Suprapubic skin (tissue), 4 donors: Measurements from ENCODE around the gene HHAT. TPM values are rescaled to one million over a fixed set of nuclear protein-coding genes. Genes with fewer than 3 reads are reported as not detected.

ENCODE experiments used
- DNase-seq, 2 donors: peaks; one replicate each; pipeline ENCODE4 v3.0.0-alpha.2; 2019; ENCODE audit warnings: low spot score in 2 of 2
- H3K27ac ChIP-seq: fragments of 200-600 bp; sonication (generic); one replicate; pipeline ENCODE4 v1.5.1; 2019
- H3K27me3 ChIP-seq: fragments of 200-600 bp; sonication (generic); one replicate; pipeline ENCODE4 v1.5.1; 2019
- H3K36me3 ChIP-seq: fragments of 200-600 bp; sonication (generic); one replicate; pipeline ENCODE4 v1.5.1; 2019
- H3K4me1 ChIP-seq: fragments of 200-600 bp; sonication (generic); one replicate; pipeline ENCODE4 v1.5.1; 2019
- H3K4me3 ChIP-seq: fragments of 200-600 bp; sonication (generic); one replicate; pipeline ENCODE4 v1.5.1; 2019; ENCODE audit warnings: mild to moderate bottlenecking
- H3K9me3 ChIP-seq: fragments of 200-600 bp; sonication (generic); one replicate; pipeline ENCODE4 v1.5.1; 2019
- CTCF ChIP-seq, 2 donors: fragments of 200-600 bp in 1 of 2; fragments of 450-650 bp in 1 of 2; sonication (generic) in 1 of 2; IDR thresholded peaks; one replicate each; pipeline ENCODE4 v1.5.1; 2016 to 2019; ENCODE audit warnings: antibody characterized with exemption in 2 of 2, mild to moderate bottlenecking in 1 of 2, moderate library complexity in 1 of 2
- EP300 ChIP-seq: sonication (generic); formaldehyde crosslinking; IDR thresholded peaks from one replicate; pipeline ENCODE4 v1.6.1; 2017; ENCODE audit warnings: antibody characterized with exemption
- POLR2A ChIP-seq, 2 donors: fragments of 450-650 bp; IDR thresholded peaks; one replicate each; pipeline ENCODE4 v1.6.1; 2017; ENCODE audit warnings: antibody characterized with exemption in 2 of 2, mild to moderate bottlenecking in 2 of 2, moderate library complexity in 2 of 2
- POLR2AphosphoS5 ChIP-seq, 3 donors: sonication (generic); formaldehyde crosslinking; IDR thresholded peaks; one replicate each; pipeline ENCODE4 v1.6.1; 2017; ENCODE audit warnings: antibody characterized with exemption in 3 of 3
- WGBS: methylation state at CpG from one replicate; pipeline ENCODE4 v1.1.5; 2018; 5-methylcytosine and 5-hydroxymethylcytosine counted together
- total RNA-seq, 4 donors: library from RNA; depleted of rRNA; stranded (reverse); fragments of >200 nt; gene quantifications; one replicate each; pipeline ENCODE4 v1.1.0, GENCODE V29; 2016

The HHAT gene
- total RNA-seq, 4 donors from 2014 or later = 4.1 to 20.0 (median 9.3) TPM

GRCh38 chr1:210662291-210663050, 333.8 kb downstream of the HHAT start:
- Histone ChIP-seq H3K4me1 (no peaks in the 10 kb centered on the region), H3K27me3 (no peaks in the 10 kb centered on the region), H3K36me3 (no peaks in the 10 kb centered on the region), H3K27ac (no peak overlapping the region), H3K9me3 (peaks cover 6% of the 10 kb centered on the region), H3K4me3 (no peak overlapping the region)
- DNase-seq = no peak
- WGBS = 86% methylated on average over 4 of the region's 4 CpGs
- TF ChIP-seq POLR2A (IDR thresholded peaks at IDR 0.05) (no peak), POLR2AphosphoS5 (IDR thresholded peaks at IDR 0.05) (no peak), CTCF (IDR thresholded peaks at IDR 0.05) (no peak)

GRCh38 chr1:210663730-210664573, 335.2 kb downstream of the HHAT start:
- no peaks in the 10 kb centered on the region for H3K27me3 ChIP-seq
- WGBS = 61% methylated on average over 7 of the region's 7 CpGs
- H3K9me3 ChIP-seq = no peaks in the 10 kb centered on the region
- H3K27ac ChIP-seq = no peak overlapping the region
- H3K36me3 ChIP-seq = no peaks in the 10 kb centered on the region
- TF ChIP-seq POLR2A (IDR thresholded peaks at IDR 0.05) (no peak), CTCF (IDR thresholded peaks at IDR 0.05) (no peak), POLR2AphosphoS5 (IDR thresholded peaks at IDR 0.05) (no peak), EP300 (no peak)
- no peak for DNase-seq
- no peaks in the 10 kb centered on the region for H3K4me1 ChIP-seq
- no peak overlapping the region for H3K4me3 ChIP-seq

GRCh38 chr1:210669951-210670350, 341.2 kb downstream of the HHAT start:
- H3K4me3 ChIP-seq = no peak overlapping the region
- peaks cover 1% of the 10 kb centered on the region for H3K36me3 ChIP-seq
- TF ChIP-seq POLR2AphosphoS5 (IDR thresholded peaks at IDR 0.05) (no peak), POLR2A (IDR thresholded peaks at IDR 0.05) (no peak), CTCF (IDR thresholded peaks at IDR 0.05) (no peak), EP300 (no peak)
- H3K27me3 ChIP-seq = no peaks in the 10 kb centered on the region
- H3K9me3 ChIP-seq = no peaks in the 10 kb centered on the region
- no peak for DNase-seq
- no peak overlapping the region for H3K27ac ChIP-seq
- H3K4me1 ChIP-seq = no peaks in the 10 kb centered on the region

- WGBS = 89% methylated on average over 3 of the region's 3 CpGs
- no peaks in the 10 kb centered on the region for H3K9me3 ChIP-seq
- H3K27ac ChIP-seq = no peak overlapping the region
- H3K4me1 ChIP-seq = no peaks in the 10 kb centered on the region
- H3K36me3 ChIP-seq = peaks cover 3% of the 10 kb centered on the region
- H3K27me3 ChIP-seq = no peaks in the 10 kb centered on the region
- no peak for TF ChIP-seq POLR2AphosphoS5 (IDR thresholded peaks at IDR 0.05)
- TF ChIP-seq EP300 = no peak
- TF ChIP-seq POLR2A (IDR thresholded peaks at IDR 0.05) = no peak
- no peak for TF ChIP-seq CTCF (IDR thresholded peaks at IDR 0.05)
- no peak overlapping the region for H3K4me3 ChIP-seq
- DNase-seq = no peak
Observed at GRCh38 chr1:210674151-210674550, 345.4 kb downstream of the HHAT start.

GRCh38 chr1:210676539-210676938, 347.8 kb downstream of the HHAT start:
- Histone ChIP-seq H3K27ac (no peak overlapping the region), H3K4me3 (no peak overlapping the region), H3K27me3 (no peaks in the 10 kb centered on the region), H3K36me3 (peaks cover 11% of the 10 kb centered on the region), H3K9me3 (no peaks in the 10 kb centered on the region), H3K4me1 (no peaks in the 10 kb centered on the region)
- TF ChIP-seq EP300 (no peak), CTCF (IDR thresholded peaks at IDR 0.05) (no peak), POLR2AphosphoS5 (IDR thresholded peaks at IDR 0.05) (no peak), POLR2A (IDR thresholded peaks at IDR 0.05) (no peak)
- no peak for DNase-seq
- 95% methylated on average over 3 of the region's 3 CpGs for WGBS
